NCI-H748 (cell line): ENCODE results near the gene ORC5.
"Not testable (repeated sequence)": the region's sequence is repeated elsewhere in the genome, so short reads cannot be mapped to it uniquely, and the experiment has no call there.

Experiments
- DNase-seq: peaks from one replicate; lab custom pipeline; 2025; ENCODE audit not compliant: unreplicated experiment; lab: John Stamatoyannopoulos, UW

The ORC5 gene

DNA sequence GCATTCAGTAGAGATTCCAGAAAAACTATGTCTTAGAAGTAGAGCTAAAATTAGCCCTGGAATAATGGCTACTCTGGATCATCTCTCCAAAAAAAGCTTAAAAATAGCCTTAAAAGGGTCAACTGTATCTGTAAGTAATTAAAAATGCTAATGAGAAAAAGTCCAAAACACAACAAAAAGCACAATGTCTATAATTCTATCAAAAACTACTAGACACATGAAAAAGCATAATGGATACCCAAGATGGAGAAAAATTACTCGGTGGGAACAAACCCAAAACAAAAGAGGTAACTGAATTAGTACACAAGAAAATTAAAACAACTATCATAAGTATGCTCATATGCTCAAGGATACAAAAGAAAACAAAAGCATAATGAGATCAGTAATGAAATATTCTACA is 15.4 kb downstream of the ORC5 start:
- no peak for DNase-seq

DNA sequence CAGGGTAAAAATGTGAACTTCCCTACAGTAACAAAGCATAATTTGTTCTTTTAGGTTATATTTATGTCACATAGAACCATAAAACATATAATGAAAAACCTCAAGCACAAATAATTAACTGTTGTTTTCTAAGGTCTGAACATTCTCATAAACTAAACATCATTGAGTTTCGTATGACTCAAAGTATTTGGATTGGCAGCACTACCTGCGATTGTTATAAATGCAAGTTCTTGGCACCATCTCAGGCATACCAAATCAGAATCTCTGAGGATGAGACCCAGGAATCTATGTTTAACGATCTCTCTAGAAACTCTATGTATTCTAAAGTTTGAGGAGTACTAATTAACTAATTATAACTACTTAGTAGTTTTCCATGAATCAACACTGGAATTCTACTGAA is 22.5 kb downstream of the ORC5 start:
- no peak for DNase-seq

DNA sequence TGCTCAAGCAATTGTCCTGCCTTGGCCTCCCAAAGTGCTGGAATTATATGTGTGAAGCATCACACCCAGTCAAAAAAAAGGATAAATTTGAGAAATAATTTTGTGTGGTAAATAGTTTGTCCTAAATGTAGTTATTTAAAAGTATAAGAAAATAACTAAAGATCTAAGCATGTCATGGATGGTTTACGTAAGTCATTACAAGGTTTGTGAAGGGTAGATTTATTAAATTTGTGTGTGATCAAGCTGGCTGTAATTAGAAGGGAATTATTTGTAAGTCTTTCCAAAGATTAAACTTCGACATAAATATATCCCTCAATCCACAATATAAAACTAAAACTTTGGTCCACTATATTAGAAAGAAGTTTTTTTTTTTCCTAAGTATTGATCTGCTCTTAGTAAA is 28.6 kb downstream of the ORC5 start:
- DNase-seq: no peak

DNA sequence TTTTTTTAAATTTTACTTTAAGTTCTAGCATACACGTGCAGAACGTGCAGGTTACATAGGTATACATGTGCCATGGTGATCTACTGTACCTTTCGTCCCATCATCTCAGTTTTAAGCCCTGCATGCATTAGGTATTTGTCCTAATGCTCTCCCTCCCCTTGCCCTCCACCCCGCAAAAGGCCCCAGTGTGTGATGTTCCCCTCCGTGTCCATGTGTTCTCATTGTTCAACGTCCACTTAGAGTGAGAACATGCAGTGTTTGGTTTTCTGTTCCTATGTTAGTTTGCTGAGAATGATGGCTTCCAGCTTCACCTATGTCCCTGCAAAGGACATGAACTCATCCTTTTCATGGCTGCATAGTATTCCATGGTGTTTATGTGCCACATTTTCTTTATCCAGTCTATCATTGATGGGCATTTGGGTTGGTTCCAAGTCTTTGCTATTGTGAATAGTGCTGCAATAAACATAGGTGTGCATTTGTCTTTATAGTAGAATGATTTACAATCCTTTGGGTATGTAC is 30.2 kb downstream of the ORC5 start:
- not testable (repeated sequence) for DNase-seq

DNA sequence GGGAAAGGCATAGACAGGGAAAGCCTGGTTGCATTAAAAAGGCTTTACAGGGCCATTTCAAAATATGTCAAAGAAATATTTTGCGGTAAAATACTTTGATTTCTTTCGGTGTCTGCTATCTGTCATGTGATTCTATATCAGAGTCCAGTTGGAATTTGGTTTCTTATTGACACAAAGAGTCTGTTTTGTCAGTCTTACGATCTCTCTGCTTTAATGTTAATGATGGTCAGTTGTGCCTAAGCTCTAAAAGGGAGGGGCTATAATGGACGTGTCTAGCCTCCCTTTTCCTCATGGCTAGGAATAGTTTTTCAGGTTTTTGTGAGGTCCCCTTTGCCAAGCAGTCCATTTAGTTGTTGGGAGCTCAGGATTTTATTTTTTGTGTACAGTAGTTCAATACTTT is 31.5 kb downstream of the ORC5 start:
- no peak for DNase-seq

DNA sequence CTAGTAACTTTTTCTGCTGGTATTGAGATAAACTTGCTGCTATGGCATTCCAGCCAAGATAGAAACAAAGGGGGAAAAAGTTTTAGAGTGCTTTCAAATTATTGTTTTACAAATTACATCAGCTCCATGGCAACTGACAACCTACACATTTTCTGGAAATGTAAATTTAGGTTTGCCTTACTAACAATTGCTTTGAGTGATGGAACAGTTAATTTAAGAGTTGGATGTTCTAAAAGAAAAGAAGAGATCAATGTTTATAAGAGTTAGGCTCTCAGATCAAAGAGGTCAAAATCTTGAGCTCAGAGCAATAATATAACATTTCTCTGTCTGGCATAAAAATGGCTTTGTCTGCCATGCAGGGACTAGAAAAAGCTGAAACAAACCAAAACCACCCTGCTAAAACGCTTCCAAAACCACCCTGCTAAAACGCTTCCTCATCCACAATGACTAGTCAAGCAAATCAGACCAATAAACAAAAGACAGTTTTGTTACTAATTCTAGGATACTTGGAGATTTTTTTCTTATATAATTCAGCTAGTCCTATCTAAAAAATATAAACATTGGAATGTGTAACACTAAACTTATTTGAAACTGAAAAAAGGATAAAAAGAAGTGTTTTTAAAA is 32.3 kb downstream of the ORC5 start:
- DNase-seq: no peak

DNA sequence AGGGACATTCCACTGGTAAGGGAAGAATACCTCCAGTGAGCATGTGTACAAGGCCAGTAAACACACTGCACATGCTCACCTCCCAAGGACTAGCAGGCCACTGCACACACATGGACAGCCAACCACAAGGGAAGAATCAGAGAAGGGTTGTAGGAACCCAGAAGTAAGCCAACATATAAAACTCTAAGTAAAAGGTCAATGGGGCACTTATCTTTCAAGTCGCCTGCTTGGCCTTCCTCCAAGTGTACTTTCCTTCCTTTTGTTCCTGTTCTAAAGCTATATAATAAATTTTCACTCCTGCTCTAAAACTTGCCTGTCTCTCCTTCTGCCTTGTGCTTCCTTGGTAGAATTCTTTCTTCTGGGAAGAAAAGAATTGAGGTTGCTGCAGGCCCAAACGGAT is 33.0 kb downstream of the ORC5 start:
- no peak for DNase-seq

DNA sequence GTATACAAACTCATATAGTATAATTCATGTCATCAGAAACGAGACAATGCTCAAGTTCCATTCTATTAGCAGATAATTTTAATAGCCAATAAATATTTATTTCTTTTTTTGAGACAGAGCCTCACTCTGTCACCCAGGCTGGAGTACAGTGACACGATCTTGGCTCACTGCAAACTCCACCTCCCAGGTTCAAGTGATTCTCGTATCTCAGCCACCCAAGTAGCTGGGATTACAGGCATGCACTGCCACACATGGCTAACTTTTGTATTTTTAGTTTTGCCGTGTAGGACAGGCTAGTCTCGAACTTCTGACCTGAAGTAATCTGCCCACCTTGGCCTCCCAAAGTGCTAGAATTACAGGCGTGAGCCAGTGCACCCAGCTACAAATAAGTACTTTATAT is 45.7 kb downstream of the ORC5 start:
- no peak for DNase-seq

DNA sequence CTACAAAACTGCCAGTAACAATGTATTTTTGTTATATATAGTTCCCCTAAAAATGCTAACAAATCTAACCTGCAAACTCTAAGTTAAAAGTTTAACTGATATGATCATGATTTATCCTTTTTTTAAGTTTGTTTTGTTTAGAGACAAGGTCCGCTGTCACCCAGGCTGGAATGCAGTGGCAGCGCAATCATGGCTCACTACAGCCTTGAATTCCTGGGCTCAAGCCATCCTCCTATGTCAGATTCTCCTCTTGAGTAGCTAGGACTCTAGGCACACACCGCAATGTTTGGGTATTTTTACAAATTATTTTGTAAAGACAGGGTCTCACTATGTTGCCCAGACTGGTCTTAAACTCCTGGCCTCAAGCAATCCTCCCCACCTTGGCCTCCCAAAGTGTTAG is 46.6 kb downstream of the ORC5 start:
- DNase-seq: no peak

DNA sequence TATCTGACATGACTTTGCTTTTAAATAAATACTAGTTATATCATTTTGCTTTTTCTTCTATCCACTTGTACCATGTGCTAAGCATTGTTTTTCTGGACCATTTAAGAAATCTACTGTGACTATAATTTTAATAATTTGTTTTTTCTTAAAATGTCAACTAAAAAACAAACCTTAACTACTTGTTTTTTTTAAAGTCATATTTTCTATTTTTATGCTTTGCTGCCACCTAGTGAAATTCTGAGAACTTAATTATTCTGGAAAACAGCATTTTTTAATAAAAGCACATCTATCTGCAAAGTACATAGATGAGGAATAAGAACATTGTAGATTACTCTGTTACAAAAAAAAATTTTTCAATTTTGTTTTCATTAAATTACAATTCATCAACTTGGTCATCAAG is 47.4 kb downstream of the ORC5 start:
- peak; percentile 17 for DNase-seq

DNA sequence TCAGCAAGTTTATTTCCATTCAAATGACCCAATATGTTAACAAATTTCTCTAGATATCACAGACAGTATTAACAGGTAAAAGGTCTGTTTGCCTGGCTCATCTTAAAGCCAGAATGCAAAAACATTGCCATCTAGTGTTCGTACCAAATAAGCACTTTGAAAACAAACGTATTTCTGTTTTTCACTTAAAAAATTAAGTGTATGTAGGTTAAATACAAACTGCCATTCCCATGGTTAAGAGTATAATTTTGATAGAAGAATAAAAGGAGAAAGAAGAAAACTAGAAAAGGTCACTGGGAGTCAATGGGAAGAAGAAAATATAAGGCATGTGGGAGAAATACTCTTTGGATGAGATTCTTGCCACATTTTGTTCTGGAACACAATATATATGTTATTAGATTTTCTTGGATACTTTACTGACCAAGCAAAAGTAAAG is 51.0 kb downstream of the ORC5 start:
- peak; percentile 67 for DNase-seq

DNA sequence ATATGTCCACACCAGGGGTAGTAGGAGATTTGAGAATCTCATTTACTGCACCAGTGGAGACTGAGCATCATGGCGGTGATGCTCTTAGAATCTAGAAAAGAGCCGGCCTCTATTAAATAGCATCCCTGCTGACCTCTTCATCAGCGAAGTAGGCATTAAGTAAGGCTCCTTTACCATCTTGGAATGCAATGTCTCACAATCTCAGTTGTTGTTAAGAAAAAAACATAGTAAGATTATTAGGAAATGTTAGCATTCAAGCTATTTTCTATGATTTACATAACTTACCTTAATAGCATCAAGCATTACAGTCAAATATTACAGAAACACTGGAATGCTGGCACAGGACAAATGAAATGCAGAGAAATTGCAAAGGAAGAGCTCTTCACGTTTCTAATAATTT is 54.5 kb downstream of the ORC5 start:
- no peak for DNase-seq

DNA sequence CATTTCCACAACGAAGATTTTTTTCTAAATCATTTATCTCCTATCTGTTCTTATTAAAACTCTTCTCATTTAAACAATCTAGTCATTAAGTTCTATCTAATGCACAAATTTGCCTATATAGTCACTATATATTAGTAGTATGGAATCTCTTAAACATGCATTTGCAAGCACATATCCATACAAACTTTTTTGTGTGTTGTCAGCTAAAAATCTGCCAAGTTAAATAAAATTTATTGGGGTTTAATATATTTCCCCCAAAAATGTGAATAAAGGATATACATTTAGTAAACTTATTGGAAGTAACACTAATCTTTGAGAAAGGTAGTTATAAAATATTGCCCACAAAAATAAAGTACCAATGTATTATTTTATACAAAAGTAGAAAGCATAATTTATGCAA is 55.3 kb downstream of the ORC5 start:
- DNase-seq: no peak

DNA sequence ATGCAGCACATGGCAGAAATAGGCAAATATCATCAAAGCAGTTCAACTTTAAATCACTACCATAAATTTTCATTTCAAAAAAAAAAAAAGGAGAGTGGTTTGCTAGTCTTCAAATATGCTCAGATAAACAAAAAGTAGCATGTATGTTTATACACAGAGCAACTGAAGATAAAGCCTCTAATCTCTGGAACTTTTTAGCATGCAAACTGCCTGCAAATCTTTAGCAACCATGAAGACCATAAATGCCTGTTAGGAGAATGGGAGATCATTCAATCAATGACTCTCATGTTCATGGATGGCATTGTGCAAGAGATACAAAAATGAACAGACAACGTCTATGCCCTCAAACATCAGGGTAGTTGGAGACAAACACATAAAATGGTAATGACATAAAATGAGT is 57.3 kb downstream of the ORC5 start:
- no peak for DNase-seq

DNA sequence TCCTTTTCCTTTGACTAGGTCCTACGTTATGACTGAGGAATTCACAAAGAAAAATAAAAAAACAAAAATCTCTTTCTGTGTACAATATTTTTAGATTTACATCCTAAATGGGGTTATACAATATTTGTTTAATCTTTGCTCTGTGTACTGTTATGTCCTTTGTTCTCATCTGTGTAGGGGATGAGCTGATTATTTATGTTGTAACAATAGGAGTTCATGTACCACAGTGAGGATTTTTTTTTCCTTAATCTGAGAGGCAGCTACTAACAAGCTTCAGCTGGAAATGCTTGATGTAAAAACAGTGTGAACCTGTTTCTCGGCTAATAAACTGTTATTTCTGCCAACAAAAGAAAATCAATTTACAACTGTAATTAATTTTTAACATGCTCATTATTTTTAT is 58.0 kb downstream of the ORC5 start:
- DNase-seq: peak; percentile 34

DNA sequence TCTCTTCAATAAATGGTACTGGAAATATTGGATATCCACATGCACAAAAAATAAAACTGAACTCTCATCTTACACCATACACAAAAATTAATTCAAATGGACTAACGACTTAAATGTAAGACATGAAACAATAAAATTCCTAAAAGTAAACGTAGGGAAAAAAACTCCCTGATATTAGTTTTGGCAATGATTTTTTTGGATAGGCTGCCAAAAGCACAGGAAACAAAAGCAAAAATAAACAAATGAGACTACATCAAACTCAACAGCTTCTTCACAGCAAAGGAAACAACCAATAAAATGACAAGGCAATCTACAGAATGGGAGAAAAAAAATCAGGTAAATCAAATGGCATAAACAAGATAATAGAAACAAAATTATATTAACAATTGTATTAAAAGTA is 65.7 kb downstream of the ORC5 start:
- DNase-seq: no peak

DNA sequence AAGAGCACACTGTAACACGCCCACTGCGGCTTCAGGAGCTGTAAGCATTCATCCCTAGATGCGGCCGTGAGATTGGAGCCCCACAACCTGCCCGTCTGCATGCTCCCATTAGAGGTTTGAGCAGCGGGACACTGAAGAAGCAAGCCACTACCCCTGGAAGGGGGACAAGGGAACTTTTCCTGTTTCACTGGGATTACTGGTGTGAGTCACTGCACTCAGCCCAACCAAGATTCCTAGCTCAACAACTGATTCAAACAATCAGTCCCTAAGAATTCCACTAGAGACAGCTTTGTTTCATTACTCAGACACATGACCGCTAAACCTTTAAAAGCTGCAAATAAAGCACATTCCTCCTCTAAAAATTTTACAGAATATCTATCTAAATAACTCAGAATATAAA is 69.8 kb downstream of the ORC5 start:
- no peak for DNase-seq

DNA sequence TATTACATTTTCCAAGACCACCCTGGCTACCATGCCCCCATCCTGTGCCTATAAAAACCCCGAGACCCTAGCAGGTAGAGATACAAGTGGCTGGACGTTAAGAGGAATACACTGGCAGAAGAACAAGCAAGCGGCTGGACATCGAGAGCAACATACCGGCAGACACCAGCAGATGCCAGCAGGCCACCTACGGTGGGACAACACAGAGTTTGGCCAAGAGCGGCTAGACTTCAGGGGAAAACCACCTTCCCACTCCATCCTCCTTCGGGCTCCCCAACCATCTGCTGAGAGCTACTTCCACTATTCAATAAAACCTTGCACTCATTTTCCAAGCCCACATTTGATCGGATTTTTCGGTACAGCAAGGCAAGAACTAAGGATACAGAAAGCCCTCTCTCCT is 70.3 kb downstream of the ORC5 start:
- DNase-seq: no peak

DNA sequence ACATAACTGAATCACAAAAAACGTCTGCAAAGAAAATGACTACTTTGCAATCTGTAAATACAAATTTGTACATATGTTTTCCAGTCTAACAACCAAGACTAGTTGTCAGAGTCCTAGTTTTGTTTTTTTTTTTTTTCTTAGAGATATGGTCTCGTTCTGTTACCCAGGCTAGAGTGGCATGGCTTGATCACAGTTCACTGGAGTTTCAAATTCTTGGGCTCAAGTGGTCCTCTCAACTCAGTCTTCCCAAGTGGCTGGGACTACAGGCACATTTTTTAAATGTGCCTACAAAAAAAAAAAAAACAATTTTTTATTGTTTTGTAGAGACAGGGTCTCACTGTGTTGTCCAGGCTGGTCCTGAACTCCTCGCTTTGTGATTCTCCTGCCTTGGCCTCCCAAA is 70.8 kb downstream of the ORC5 start:
- no peak for DNase-seq

DNA sequence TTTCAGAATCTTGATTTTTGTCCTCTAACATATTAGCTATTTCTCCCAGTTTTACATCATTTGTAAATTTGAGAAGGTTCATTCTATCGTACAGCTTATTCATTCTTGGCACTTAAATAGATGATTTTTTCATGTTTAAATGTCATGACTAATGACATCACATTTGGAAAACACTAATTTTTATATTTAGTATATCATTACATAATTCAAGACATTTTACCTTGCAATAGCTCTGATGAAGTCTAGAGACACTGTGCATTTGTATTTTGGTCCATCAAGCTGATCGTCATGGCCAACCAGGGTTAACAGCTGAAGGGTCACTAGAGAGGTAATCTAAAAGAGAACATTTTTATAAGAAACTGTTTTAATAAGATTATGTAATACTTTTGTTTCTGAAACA is 71.3 kb downstream of the ORC5 start:
- no peak for DNase-seq

DNA sequence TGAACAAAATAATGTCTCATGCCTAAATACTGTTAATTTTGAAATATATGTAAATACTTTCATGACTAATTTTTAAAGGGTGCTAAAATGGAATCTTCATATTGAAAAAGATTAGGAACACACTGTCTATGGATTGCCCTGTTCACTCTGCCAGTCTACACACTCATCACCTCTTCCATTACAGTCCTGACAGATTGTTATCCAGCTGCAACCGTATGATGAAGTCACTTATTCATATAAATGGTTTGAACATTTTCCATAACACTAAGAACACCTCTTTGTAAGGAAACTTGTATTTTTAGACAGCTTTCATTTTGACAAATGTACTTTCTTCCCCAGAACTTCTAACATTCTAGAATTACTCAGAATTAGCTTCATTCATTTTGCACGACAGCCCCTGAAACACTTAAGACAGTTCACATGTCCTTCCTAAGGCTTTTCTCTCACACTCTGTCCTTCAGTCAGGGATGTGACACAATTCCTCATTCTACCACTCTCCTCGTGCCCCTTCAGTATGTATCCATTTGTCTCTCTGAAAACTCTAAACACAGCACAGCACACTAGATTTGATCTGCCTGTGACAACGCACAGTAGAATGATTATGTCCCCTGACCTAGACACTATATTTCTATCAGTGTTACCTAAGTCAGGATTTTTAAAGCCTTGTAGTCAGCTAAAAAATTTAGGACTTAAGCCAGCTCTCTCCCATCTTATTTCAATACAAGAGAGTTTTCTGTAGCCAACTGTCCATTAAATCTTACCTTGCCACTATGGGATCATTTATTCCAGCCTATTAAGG is 71.9 kb downstream of the ORC5 start:
- no peak for DNase-seq

DNA sequence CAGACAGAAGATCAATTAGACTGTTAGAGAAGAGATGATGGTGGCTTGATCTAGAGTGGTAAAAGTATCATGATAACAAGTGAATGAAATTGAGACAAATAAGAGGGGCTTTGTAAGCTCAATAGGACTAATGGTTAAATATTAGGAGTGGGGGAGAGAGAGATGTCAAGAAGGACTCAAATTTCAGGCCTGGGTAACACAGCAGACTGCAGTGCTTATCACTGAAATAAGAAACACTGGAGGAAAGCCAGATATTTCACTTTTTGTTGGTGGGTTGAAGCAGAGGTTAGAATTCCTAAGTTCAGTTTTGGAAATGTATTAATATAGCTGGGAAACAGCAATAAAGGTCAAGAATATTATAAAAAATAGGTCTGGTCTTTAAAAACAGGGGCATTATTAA is 74.6 kb downstream of the ORC5 start:
- peak; percentile 13 for DNase-seq

DNA sequence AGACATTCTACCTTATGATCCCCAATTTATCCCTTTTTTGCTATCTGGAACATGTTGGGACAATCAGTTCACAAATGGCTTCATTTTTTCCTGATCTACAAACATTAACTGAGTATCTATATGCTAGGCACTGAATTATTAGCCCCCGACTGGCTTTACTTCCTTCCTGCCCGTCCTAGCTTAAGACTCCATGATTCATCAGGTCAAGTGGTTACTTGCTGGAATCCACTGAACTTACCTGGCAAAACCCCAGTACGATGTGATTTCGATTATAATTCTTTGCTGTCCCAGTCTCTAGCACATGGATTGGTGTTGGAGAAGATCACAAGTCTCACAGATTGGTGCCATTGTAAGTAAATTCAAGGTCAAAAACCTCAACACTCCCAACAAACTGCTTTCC is 77.1 kb downstream of the ORC5 start:
- no peak for DNase-seq
